NT2/D1 (cell line): Measurements from ENCODE around the gene NEURL3.

ENCODE experiments used
- DNase-seq: peaks from one replicate; pipeline ENCODE4 v3.0.0-alpha.2; 2011; ENCODE audit warnings: low read depth, low spot score
- H3K27me3 ChIP-seq: 2 replicates; pipeline ENCODE4 v1.6.0; 2011; ENCODE audit warnings: mild to moderate bottlenecking; ENCODE audit not compliant: insufficient read length, insufficient read depth
- H3K36me3 ChIP-seq: 2 replicates; pipeline ENCODE4 v1.6.1; 2011; ENCODE audit warnings: mild to moderate bottlenecking, low read length, mixed read lengths; ENCODE audit not compliant: insufficient read depth, insufficient read length
- H3K4me1 ChIP-seq: 2 replicates; pipeline ENCODE4 v1.5.1; 2011; ENCODE audit not compliant: insufficient read depth, insufficient read length
- H3K4me3 ChIP-seq: 2 replicates; pipeline ENCODE4 v1.5.1; 2011; ENCODE audit warnings: low read depth; ENCODE audit not compliant: insufficient read length
- H3K9ac ChIP-seq: 2 replicates; pipeline ENCODE4 v1.6.0; 2011; ENCODE audit warnings: low read depth; ENCODE audit not compliant: insufficient read length
- H3K9me3 ChIP-seq: 2 replicates; pipeline ENCODE4 v1.5.1; 2011; ENCODE audit warnings: mild to moderate bottlenecking, low read length; ENCODE audit not compliant: insufficient read depth
- SUZ12 ChIP-seq: IDR thresholded peaks from 2 replicates; pipeline ENCODE4 v1.6.1; 2011; ENCODE audit not compliant: insufficient read length, insufficient read depth; ENCODE audit errors: extremely low read depth
- YY1 ChIP-seq: IDR thresholded peaks from 2 replicates; pipeline ENCODE4 v1.6.1; 2011; ENCODE audit not compliant: insufficient read length, insufficient read depth
- ZNF274 ChIP-seq: IDR thresholded peaks from 2 replicates; pipeline ENCODE4 v1.6.1; 2011; ENCODE audit warnings: mild to moderate bottlenecking, low read depth, low read length

The NEURL3 gene

DNA sequence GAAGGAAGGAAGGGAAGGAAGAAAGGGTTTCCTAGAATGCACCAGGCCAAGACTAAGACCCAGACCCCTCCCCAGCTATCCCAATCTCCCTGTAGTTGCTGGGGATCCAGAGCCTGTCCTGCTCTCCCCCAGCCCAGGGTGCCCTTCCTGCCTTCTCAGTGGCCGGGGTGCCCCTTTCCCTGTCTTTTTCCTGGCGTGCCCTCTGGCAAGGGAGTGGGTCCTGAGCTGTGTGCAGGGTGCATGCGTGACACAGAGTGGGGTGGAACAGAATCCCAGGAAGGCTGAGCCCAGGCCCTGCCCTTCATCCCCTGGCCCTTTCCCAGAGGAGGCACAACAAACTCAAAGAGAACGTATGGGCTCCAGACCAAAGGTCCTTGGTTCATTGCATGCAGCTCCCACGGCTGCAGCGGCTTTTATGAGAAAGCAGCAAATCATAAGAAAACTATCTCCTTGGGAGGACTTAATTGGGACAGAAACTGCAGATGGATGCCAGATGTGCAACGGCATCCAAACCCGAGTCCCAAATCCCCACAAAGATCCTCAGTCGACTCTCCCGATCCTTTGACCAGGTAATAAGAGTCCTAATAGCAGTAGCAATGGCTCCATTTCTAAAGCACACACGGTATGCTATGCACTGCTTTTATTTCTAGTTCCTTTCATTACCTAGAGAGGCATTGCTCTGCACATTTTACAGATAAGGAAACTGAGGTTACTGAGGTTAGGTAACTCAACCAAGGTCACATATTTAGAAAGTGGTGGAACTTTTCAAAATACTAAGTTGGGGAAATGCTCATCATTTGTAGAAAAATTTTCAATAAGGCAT, 18.7 kb upstream of the NEURL3 start:
- Histone ChIP-seq H3K9me3 (no peaks in the 10 kb centered on the region), H3K36me3 (no peaks in the 10 kb centered on the region), H3K4me3 (no peak overlapping the region), H3K4me1 (peaks cover 3% of the 10 kb centered on the region), H3K27me3 (peaks cover 42% of the 10 kb centered on the region), H3K9ac (no peak overlapping the region)
- TF ChIP-seq YY1: no peak
- TF ChIP-seq ZNF274: no peak
- no peak for TF ChIP-seq SUZ12
- no peak for DNase-seq

DNA sequence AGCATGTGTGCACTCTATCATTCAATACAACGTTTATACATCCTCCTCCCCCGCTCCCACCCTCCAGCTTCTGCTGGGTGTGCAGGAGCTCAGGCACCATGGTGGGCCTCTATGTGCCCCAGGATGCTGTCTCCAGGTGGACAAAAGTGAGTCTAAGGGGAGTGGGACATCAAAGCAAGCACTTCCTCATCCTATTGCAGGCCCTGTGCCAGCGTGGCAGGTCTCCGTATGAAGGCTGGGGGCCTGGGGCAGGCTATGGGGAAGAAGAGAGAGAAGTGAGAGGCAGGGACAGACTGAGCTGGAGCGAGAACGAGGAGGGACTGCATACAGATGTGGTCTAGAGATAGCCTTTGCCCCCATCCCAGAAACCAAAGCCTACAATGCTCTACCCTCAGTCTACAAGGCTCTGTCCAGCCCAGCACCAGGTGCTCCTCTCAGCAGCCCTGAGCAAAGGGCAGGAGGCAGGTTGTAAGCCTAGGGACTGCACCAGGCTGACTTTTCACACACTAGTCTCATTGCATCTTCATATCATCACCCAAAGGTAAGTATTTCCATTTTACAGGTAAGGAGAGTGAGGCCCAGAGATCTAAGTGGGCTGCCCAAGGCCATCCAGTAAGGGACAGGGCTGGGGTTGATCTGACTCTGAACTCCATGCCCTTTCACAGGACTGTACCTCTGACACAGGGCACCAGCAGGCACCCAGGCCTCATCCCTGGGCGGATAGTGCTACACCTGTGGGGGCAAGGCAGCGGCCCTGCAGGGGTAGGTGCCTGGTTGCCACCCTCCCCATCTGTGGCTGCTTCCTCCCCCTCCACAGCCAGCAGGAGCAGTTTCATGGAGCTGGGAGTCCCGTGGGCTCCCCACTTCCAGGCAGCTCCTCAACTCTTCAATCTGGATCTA, 17.4 kb upstream of the NEURL3 start:
- H3K9me3 ChIP-seq: peaks cover 6% of the 10 kb centered on the region
- peaks cover 3% of the 10 kb centered on the region for H3K4me1 ChIP-seq
- no peak for TF ChIP-seq ZNF274
- no peak for TF ChIP-seq SUZ12
- no peak for TF ChIP-seq YY1
- H3K4me3 ChIP-seq: no peak overlapping the region
- H3K9ac ChIP-seq: no peak overlapping the region
- DNase-seq: no peak
- H3K27me3 ChIP-seq: peaks cover 31% of the 10 kb centered on the region
- H3K36me3 ChIP-seq: no peaks in the 10 kb centered on the region

DNA sequence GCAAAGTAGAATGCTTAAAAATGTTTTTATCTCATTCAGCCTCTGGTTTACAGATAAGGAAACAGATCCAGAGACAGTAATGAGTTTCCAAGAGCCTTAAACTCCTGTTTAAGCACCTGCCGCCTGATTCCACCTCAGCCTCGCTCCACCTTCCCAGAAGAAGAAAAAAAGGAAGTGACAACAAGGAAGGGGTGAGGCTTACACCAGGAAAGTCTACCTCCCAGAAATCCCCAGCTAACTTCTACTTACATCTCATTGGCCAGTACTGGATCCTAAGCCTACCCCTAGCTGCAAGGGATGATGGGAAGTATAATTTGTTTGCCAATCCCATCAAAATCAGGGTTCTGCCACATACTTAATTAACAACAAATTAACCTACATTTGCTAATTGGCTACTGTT, 16.1 kb upstream of the NEURL3 start:
- TF ChIP-seq YY1 (no peak), SUZ12 (no peak), ZNF274 (no peak)
- Histone ChIP-seq H3K4me3 (no peak overlapping the region), H3K9ac (no peak overlapping the region), H3K27me3 (peaks cover 19% of the 10 kb centered on the region), H3K9me3 (peaks cover 13% of the 10 kb centered on the region), H3K36me3 (no peaks in the 10 kb centered on the region), H3K4me1 (peaks cover 3% of the 10 kb centered on the region)
- DNase-seq: no peak

DNA sequence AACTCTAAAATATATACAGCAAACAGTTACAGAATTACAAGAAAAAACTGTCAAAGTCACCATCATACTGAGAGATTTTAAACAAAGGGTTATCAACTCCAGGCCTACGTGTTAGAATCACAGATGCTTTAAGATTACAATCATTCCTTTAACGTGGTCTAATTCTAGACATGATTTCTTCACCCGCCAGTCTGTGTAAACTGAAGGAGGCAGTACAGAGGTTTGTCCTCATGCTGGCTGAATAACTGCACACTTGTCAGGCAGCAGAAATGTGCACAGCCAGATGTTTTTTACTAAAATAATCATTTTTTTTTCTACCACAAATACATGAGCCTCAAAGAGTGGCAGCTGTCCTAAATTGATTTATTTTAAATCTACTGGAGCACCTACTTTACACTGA, 15.5 kb upstream of the NEURL3 start:
- no peak overlapping the region for H3K9ac ChIP-seq
- peaks cover 3% of the 10 kb centered on the region for H3K4me1 ChIP-seq
- peaks cover 14% of the 10 kb centered on the region for H3K27me3 ChIP-seq
- TF ChIP-seq ZNF274 (no peak), YY1 (no peak), SUZ12 (no peak)
- DNase-seq: no peak
- peaks cover 13% of the 10 kb centered on the region for H3K9me3 ChIP-seq
- H3K36me3 ChIP-seq: no peaks in the 10 kb centered on the region
- H3K4me3 ChIP-seq: no peak overlapping the region

DNA sequence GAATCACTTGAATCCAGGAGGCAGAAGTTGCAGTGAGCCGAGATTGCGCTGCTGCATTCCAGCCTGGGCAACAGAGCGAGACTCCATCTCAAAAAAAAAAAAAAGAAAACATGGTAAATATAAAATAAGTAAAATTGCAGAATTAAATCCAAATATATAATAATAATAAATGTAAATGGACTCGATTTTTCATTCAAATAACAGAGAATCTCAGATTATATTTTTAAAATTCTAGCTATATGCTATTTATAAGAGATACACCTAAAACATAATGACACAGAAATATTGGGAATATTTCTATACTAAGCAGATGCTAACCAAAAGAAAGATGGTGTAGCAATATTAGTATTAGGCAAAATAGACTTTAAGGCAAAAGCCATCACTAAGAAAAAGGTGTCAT, 15.1 kb upstream of the NEURL3 start:
- Histone ChIP-seq H3K9me3 (peaks cover 13% of the 10 kb centered on the region), H3K4me1 (peaks cover 3% of the 10 kb centered on the region), H3K36me3 (no peaks in the 10 kb centered on the region), H3K27me3 (peaks cover 9% of the 10 kb centered on the region), H3K9ac (no peak overlapping the region), H3K4me3 (no peak overlapping the region)
- no peak for DNase-seq
- TF ChIP-seq ZNF274: no peak
- no peak for TF ChIP-seq SUZ12
- no peak for TF ChIP-seq YY1

DNA sequence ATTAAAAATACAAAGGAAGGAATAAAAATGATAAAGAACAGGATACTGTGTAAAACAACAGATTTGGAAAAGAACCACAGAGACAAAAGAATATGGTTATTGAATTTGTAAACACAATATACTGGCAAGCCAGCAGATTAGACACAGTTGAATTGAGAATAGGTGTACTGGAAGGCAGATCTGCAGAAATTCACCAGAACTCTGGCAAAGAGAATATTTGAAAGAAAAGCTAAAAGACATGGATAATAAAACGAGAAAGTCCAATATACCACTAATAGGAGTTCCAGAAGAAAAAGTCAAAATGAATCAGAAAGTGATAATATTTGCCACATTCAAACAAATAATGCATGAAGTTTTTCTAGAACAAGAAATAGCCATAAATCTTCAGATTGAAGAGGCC, 11.9 kb upstream of the NEURL3 start:
- H3K4me1 ChIP-seq: peaks cover 3% of the 10 kb centered on the region
- no peak overlapping the region for H3K4me3 ChIP-seq
- TF ChIP-seq YY1 (no peak), SUZ12 (no peak), ZNF274 (no peak)
- H3K9me3 ChIP-seq: peaks cover 13% of the 10 kb centered on the region
- no peak for DNase-seq
- H3K9ac ChIP-seq: no peak overlapping the region
- H3K27me3 ChIP-seq: no peaks in the 10 kb centered on the region
- no peaks in the 10 kb centered on the region for H3K36me3 ChIP-seq

DNA sequence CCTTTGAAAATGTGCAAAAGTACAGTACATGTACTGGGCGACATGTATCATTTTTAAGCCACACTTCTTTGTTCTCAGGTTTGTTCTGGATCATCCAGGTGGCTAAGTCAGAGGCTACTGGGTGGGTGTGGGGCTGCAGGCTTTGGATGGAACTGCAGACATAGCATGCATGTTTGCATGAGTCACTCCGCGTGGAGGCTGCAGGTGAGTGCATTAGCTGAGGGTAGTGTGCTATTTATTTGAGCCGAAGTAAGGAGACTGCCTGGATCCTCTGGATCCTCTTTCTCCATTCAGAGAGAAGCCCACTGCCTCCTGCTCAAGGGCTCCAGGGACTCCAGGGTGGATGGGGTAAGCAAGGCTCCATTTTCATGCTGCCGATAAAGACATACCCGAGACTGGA, 9.4 kb upstream of the NEURL3 start:
- H3K4me3 ChIP-seq: no peak overlapping the region
- no peak for TF ChIP-seq YY1
- no peak for TF ChIP-seq SUZ12
- no peak for TF ChIP-seq ZNF274
- H3K9me3 ChIP-seq: peaks cover 13% of the 10 kb centered on the region

More for the DNA sequence above, 9.4 kb upstream of the NEURL3 start:
- H3K36me3 ChIP-seq: no peaks in the 10 kb centered on the region
- H3K9ac ChIP-seq: no peak overlapping the region
- peaks cover 25% of the 10 kb centered on the region for H3K27me3 ChIP-seq
- DNase-seq: no peak
- peaks cover 3% of the 10 kb centered on the region for H3K4me1 ChIP-seq
